ENCODE results near the gene KCNH2.

GRCh38 chr7:150939466-150939865 lies 38.7 kb downstream of the KCNH2 start:
- TF ChIP-seq ZNF331 (CRISPR knock-in tag; IDR thresholded peaks at IDR 0.05; ENCODE audit: low read depth) = no peak
- TF ChIP-seq, protein P1, sequence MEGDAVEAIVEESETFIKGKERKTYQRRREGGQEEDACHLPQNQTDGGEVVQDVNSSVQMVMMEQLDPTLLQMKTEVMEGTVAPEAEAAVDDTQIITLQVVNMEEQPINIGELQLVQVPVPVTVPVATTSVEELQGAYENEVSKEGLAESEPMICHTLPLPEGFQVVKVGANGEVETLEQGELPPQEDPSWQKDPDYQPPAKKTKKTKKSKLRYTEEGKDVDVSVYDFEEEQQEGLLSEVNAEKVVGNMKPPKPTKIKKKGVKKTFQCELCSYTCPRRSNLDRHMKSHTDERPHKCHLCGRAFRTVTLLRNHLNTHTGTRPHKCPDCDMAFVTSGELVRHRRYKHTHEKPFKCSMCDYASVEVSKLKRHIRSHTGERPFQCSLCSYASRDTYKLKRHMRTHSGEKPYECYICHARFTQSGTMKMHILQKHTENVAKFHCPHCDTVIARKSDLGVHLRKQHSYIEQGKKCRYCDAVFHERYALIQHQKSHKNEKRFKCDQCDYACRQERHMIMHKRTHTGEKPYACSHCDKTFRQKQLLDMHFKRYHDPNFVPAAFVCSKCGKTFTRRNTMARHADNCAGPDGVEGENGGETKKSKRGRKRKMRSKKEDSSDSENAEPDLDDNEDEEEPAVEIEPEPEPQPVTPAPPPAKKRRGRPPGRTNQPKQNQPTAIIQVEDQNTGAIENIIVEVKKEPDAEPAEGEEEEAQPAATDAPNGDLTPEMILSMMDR (conservative IDR thresholded peaks at IDR 0.05; ENCODE audit: low read depth in 2 of 2) = no peak
- TF ChIP-seq EZH2 (IDR thresholded peaks at IDR 0.05; ENCODE audit: low read depth, unreplicated experiment) = no peak
- no peak for TF ChIP-seq EZH2phosphoT487 (IDR thresholded peaks at IDR 0.05; ENCODE audit: unreplicated experiment)

All from GM23338 (cell line).